Mesothelial cell of epicardium (in vitro differentiated cells): Measurements from ENCODE around the gene KHNYN. TPM values are rescaled to one million over a fixed set of nuclear protein-coding genes. Genes with fewer than 3 reads are reported as not detected.

Experiments
- DNase-seq, 2 experiments: peaks; one replicate each; pipeline ENCODE4 v3.0.0; 2021; ENCODE audit warnings: low spot score in 2 of 2; ENCODE audit not compliant: unreplicated experiment in 2 of 2
- H3K27ac Mint-ChIP-seq: 2 replicates; pipeline ENCODE4 v1.8.0; 2021; ENCODE audit warnings: mixed read lengths
- H3K27me3 Mint-ChIP-seq: 2 replicates; pipeline ENCODE4 v1.8.0; 2021; ENCODE audit warnings: low read depth, mixed read lengths
- H3K36me3 Mint-ChIP-seq: 2 replicates; pipeline ENCODE4 v1.8.0; 2021; ENCODE audit warnings: mixed read lengths
- H3K4me1 Mint-ChIP-seq: 2 replicates; pipeline ENCODE4 v1.8.0; 2021; ENCODE audit warnings: mixed read lengths
- H3K4me3 Mint-ChIP-seq: 2 replicates; pipeline ENCODE4 v1.8.0; 2021; ENCODE audit warnings: mild to moderate bottlenecking, moderate library complexity, mixed read lengths
- H3K9me3 Mint-ChIP-seq: 2 replicates; pipeline ENCODE4 v1.8.0; 2021; ENCODE audit warnings: mixed read lengths
- CTCF ChIP-seq: fragments of 200-600 bp; sonication (generic); IDR thresholded peaks from one replicate; pipeline ENCODE4 v1.5.0; 2021; ENCODE audit warnings: antibody characterized with exemption; ENCODE audit not compliant: unreplicated experiment
- total RNA-seq: library from RNA; stranded (reverse); gene quantifications from 3 replicates; pipeline ENCODE4 v1.2.1, GENCODE V29; 2021

Gene KHNYN
- total RNA-seq, 1 donor from 2014 or later = 92.2 TPM

- peaks cover 33% of the 10 kb centered on the region for H3K36me3 Mint-ChIP-seq
- H3K9me3 Mint-ChIP-seq = no peaks in the 10 kb centered on the region
- H3K4me1 Mint-ChIP-seq = peaks cover 9% of the 10 kb centered on the region
- no peak overlapping the region for H3K4me3 Mint-ChIP-seq
- no peak for TF ChIP-seq CTCF
- no peaks in the 10 kb centered on the region for H3K27me3 Mint-ChIP-seq
- DNase-seq = no peak
- no peak overlapping the region for H3K27ac Mint-ChIP-seq
Observed at GRCh38 chr14:24415421-24416253, 14.1 kb upstream of the KHNYN start.

- Mint-ChIP-seq H3K4me3 (no peak overlapping the region), H3K27ac (peak overlapping the region; percentile 79), H3K36me3 (peaks cover 29% of the 10 kb centered on the region), H3K4me1 (peaks cover 9% of the 10 kb centered on the region), H3K27me3 (no peaks in the 10 kb centered on the region), H3K9me3 (no peaks in the 10 kb centered on the region)
- no peak for TF ChIP-seq CTCF
- no peak for DNase-seq
Observed at GRCh38 chr14:24416254-24416931, 13.4 kb upstream of the KHNYN start.

- TF ChIP-seq CTCF = no peak
- Mint-ChIP-seq H3K36me3 (peaks cover 24% of the 10 kb centered on the region), H3K4me1 (peaks cover 9% of the 10 kb centered on the region), H3K9me3 (no peaks in the 10 kb centered on the region), H3K27ac (peak overlapping the region; percentile 79), H3K27me3 (no peaks in the 10 kb centered on the region), H3K4me3 (no peak overlapping the region)
- DNase-seq = no peak
Observed at GRCh38 chr14:24416932-24417619, 12.7 kb upstream of the KHNYN start.

GRCh38 chr14:24417832-24418491 is 11.8 kb upstream of the KHNYN start:
- peaks cover 9% of the 10 kb centered on the region for H3K4me1 Mint-ChIP-seq
- H3K27me3 Mint-ChIP-seq = no peaks in the 10 kb centered on the region
- no peak for DNase-seq
- H3K4me3 Mint-ChIP-seq = no peak overlapping the region
- peaks cover 15% of the 10 kb centered on the region for H3K36me3 Mint-ChIP-seq
- H3K9me3 Mint-ChIP-seq = no peaks in the 10 kb centered on the region
- no peak for TF ChIP-seq CTCF
- H3K27ac Mint-ChIP-seq = no peak overlapping the region

- H3K27me3 Mint-ChIP-seq = no peaks in the 10 kb centered on the region
- peaks cover 12% of the 10 kb centered on the region for H3K36me3 Mint-ChIP-seq
- no peaks in the 10 kb centered on the region for H3K9me3 Mint-ChIP-seq
- no peak for TF ChIP-seq CTCF
- no peak overlapping the region for H3K4me3 Mint-ChIP-seq
- H3K27ac Mint-ChIP-seq = no peak overlapping the region
- DNase-seq = no peak
- peaks cover 9% of the 10 kb centered on the region for H3K4me1 Mint-ChIP-seq
Observed at GRCh38 chr14:24418492-24418873, 11.3 kb upstream of the KHNYN start.
